GM12891 (cell line): ENCODE data around the gene TTC8.
"Not testable (repeated sequence)": the region's sequence is repeated elsewhere in the genome, so short reads cannot be mapped to it uniquely, and the experiment has no call there.

Experiments used
- DNase-seq: peaks from one replicate; pipeline ENCODE4 v3.0.0; 2011; ENCODE audit warnings: low spot score; ENCODE audit not compliant: insufficient read length
- FAIRE-seq: peaks from 2 replicates; lab custom pipeline; 2011; peaks lifted over from hg19 to GRCh38; lab: Jason Lieb, UNC
- PAX5 ChIP-seq: IDR thresholded peaks from 2 replicates; pipeline ENCODE4 v1.6.1; 2011; ENCODE audit warnings: low read length, moderate library complexity, mild to moderate bottlenecking; ENCODE audit not compliant: insufficient read depth, severe bottlenecking
- POLR2A ChIP-seq: IDR thresholded peaks from 2 replicates; pipeline ENCODE4 v1.6.1; 2011; ENCODE audit warnings: low read depth, low read length, control low read depth
- POLR2AphosphoS5 ChIP-seq: IDR thresholded peaks from 2 replicates; pipeline ENCODE4 v1.6.1; 2011; ENCODE audit warnings: low read depth, low read length, control low read depth
- POU2F2 ChIP-seq: IDR thresholded peaks from 2 replicates; pipeline ENCODE4 v1.6.1; 2011; ENCODE audit warnings: low read depth, mild to moderate bottlenecking, control low read depth, low read length, moderate library complexity
- SPI1 ChIP-seq: IDR thresholded peaks from 2 replicates; pipeline ENCODE4 v1.6.1; 2011; ENCODE audit warnings: low read depth, low read length, control low read depth
- TAF1 ChIP-seq: IDR thresholded peaks from 2 replicates; pipeline ENCODE4 v1.6.1; 2011; ENCODE audit warnings: low read depth, low read length, control low read depth

The TTC8 gene

GRCh38 chr14:88818018-88818417 is 6.4 kb upstream of the TTC8 start:
- no peak for TF ChIP-seq POLR2AphosphoS5
- peak; percentile 46; the same call in 1 of the 2 replicates for TF ChIP-seq SPI1

GRCh38 chr14:88819674-88820073 is 4.8 kb upstream of the TTC8 start:
- FAIRE-seq, DNase-seq: not testable (repeated sequence)

More at GRCh38 chr14:88818018-88818417, 6.4 kb upstream of the TTC8 start:
- FAIRE-seq (no peak), DNase-seq (no peak)

GRCh38 chr14:88821378-88821777 is 3.1 kb upstream of the TTC8 start:
- FAIRE-seq = no peak
- no peak for TF ChIP-seq TAF1
- TF ChIP-seq PAX5 = no peak
- no peak for DNase-seq

- no peak for FAIRE-seq
- DNase-seq = no peak
- no peak for TF ChIP-seq TAF1
- TF ChIP-seq POU2F2 = no peak
- TF ChIP-seq POLR2A = no peak
- TF ChIP-seq PAX5 = no peak
- no peak for TF ChIP-seq SPI1
- TF ChIP-seq POLR2AphosphoS5 = no peak
Measured at GRCh38 chr14:88821888-88822287, 2.6 kb upstream of the TTC8 start.

GRCh38 chr14:88823968-88824313 is 510 bp upstream of the TTC8 start:
- no peak for DNase-seq

GRCh38 chr14:88825078-88825458 is 617 bp downstream of the TTC8 start:
- TF ChIP-seq POLR2AphosphoS5 (no peak), SPI1 (no peak), POU2F2 (no peak), POLR2A (no peak), PAX5 (no peak), TAF1 (no peak)
- no peak for DNase-seq
- no peak for FAIRE-seq

More at GRCh38 chr14:88823968-88824313, 510 bp upstream of the TTC8 start:
- TF ChIP-seq POLR2AphosphoS5 = no peak
- TF ChIP-seq SPI1 = no peak
- no peak for TF ChIP-seq POU2F2
- no peak for TF ChIP-seq POLR2A
- TF ChIP-seq TAF1 = no peak
- TF ChIP-seq PAX5 = no peak
- no peak for FAIRE-seq

- FAIRE-seq = no peak
- no peak for DNase-seq
- TF ChIP-seq POLR2A (no peak), POU2F2 (no peak), TAF1 (no peak)
Measured at GRCh38 chr14:88825503-88825902, 1.1 kb downstream of the TTC8 start.

- DNase-seq = no peak
- TF ChIP-seq SPI1 = peak; percentile 77
- TF ChIP-seq POLR2A = no peak
- no peak for TF ChIP-seq POLR2AphosphoS5
- TF ChIP-seq POU2F2 = no peak
- TF ChIP-seq PAX5 = no peak
- TF ChIP-seq TAF1 = no peak
- no peak for FAIRE-seq
Measured at GRCh38 chr14:88829188-88829587, 4.7 kb downstream of the TTC8 start.

GRCh38 chr14:88829685-88830302 is 5.3 kb downstream of the TTC8 start:
- DNase-seq = no peak
- FAIRE-seq = no peak
- TF ChIP-seq POLR2A (no peak), SPI1 (no peak), POU2F2 (no peak), POLR2AphosphoS5 (no peak), TAF1 (no peak), PAX5 (no peak)

GRCh38 chr14:88831284-88831683 is 6.8 kb downstream of the TTC8 start:
- DNase-seq (no peak), FAIRE-seq (no peak)
- TF ChIP-seq TAF1 (no peak), PAX5 (no peak), SPI1 (no peak), POLR2A (no peak), POU2F2 (no peak), POLR2AphosphoS5 (no peak)
